Hematopoietic multipotent progenitor cell treated with erythropoietin and hydrocortisone succinate and interleukin-3 and kit ligand, for 6 days (in vitro differentiated cells): ENCODE data around the gene STX4.

Experiments used
- DNase-seq: peaks from one replicate; pipeline ENCODE4 v3.0.0-alpha.2; 2015

The STX4 gene

DNA sequence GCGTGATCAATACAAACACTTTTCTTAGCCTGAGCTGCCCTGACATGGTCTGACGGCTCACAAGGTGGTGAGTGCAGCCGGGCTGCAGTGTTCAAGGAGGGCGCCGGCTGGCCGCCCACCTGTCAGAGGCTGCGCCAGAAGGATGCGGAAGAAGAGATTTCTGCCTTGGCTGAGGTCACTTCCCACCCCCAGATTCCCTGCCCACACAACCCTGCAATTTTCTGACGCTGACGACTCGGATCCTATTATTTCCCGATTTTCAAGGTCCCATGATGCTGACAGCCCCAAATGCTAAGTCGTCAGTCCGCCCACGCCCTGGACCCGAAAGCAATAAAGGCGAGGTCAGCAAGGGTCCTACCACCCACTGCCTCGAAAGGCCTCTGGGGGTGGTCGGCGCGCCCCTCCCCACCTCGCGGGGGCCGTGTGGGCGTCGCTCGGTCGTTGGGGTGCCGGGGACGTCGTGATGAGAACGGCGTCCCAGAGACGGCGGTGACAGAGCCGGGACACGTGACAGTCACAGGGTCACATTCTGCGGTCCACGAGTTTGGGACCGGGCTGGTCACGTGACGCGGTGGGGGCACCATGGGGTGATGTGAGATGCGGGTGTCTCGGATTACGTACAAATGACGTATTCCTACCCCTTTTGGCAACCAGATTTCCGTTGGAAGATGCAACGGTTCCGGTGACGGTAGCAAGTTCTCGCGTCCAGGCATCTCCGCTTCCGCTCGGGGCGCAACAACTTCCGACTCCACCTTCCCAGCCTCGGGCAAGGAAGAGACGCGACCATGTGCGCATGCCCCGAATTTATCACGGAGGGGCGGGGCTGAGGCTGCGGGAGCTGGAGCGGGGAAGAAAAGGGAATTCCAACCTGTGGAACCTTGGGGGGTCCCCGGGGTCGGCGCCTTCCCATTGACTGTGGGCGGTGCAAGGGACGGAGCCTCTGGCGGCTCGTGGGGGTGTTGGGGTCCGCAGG, at the start of gene STX4:
Gene STX4, plus strand, starts transcription at position 823 of the 973 bp plus-strand sequence. CDS start 248 bp downstream, outside the sequence.
- peak; percentile 98 for DNase-seq

- no peak for DNase-seq
Observed at GRCh38 chr16:30983898-30984610, 49.3 kb upstream of the STX4 start.

GRCh38 chr16:30984669-30985400, 48.5 kb upstream of the STX4 start, which contains the start of gene HSD3B7:
Gene HSD3B7, plus strand, starts transcription at chr16:30985207. Its CDS starts 452 bp downstream, at chr16:30985659.
- DNase-seq = peak; percentile 91

DNA sequence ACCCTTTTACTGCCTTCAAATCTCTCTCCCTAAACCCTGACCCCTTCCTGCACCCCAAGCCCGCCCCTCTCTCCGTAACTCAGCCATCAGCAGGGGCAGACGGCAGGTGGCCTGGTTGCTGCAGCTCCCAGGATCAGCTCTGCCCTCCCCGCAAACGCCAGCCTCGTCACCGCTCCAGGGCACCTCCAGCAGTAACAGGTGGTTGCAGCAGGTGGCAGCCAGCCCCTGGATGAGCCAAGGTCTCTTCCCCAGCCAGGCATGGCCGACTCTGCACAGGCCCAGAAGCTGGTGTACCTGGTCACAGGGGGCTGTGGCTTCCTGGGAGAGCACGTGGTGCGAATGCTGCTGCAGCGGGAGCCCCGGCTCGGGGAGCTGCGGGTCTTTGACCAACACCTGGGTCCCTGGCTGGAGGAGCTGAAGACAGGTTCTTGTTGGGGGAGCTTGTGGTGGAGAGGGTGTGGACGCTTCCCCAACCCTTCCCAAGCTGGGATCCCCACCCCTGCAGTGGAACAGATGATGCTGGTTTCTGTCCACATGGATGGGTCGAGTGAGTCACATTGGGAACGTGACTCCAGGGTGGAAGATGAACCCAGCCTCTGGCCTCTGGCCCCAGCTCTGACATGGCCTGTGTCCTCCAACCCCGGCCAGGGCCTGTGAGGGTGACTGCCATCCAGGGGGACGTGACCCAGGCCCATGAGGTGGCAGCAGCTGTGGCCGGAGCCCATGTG, 47.8 kb upstream of the STX4 start:
- no peak for DNase-seq

DNA sequence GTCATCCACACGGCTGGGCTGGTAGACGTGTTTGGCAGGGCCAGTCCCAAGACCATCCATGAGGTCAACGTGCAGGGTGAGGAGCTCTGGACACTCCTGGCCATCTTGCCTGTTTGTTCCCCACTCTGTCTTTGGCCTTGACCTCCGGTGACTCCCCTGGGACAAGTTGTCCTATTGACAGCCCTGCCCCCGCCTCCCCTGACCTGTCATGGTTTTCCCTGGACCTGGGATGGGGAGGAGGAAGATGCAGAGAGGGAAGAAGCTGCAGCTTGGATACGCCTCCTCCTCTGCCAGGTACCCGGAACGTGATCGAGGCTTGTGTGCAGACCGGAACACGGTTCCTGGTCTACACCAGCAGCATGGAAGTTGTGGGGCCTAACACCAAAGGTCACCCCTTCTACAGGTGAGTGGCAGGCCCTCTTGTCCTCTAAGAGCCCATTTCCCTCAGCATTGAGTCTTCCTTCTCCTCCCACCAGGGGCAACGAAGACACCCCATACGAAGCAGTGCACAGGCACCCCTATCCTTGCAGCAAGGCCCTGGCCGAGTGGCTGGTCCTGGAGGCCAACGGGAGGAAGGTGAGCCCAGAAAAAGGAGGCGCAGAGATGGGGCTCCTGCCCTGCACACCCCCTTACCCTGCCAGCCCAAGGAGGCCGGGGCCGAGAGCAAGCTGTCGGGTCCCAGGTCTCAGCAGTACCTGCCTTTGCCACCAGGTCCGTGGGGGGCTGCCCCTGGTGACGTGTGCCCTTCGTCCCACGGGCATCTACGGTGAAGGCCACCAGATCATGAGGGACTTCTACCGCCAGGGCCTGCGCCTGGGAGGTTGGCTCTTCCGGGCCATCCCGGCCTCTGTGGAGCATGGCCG, 47.0 kb upstream of the STX4 start:
- DNase-seq = no peak

- DNase-seq = no peak
Observed at GRCh38 chr16:30987581-30988190, 45.7 kb upstream of the STX4 start.

DNA sequence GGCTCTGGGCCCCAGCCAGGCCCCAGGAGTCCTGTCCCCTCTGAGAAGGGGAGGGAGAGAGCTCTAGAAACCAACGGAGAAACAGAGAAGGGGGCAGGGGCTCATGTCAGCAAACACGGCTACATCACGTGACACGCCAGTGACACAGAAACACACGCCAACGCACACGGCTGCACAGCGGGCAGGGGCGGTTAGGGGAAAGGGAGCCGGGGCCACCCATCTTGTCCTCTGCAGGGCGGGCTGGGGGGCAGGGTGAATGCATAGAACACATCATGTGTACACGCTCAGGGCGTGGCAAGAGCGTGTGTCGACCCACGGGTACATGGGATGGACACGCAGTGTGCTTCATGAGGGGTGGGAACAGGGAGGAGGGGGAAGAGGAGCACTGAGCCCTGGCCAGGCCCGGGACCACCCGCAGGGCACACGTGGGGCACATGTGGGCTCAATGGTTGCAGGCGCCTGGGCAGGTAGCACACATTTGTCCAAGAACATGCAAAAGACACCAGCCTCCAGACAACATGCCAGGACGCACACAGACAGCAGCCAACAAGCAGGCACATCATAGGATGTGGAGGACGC, 43.8 kb upstream of the STX4 start:
- no peak for DNase-seq

- no peak for DNase-seq
Observed at GRCh38 chr16:30990105-30990504, 43.3 kb upstream of the STX4 start.

- DNase-seq = no peak
Observed at GRCh38 chr16:30991052-30991451, 42.3 kb upstream of the STX4 start.

DNA sequence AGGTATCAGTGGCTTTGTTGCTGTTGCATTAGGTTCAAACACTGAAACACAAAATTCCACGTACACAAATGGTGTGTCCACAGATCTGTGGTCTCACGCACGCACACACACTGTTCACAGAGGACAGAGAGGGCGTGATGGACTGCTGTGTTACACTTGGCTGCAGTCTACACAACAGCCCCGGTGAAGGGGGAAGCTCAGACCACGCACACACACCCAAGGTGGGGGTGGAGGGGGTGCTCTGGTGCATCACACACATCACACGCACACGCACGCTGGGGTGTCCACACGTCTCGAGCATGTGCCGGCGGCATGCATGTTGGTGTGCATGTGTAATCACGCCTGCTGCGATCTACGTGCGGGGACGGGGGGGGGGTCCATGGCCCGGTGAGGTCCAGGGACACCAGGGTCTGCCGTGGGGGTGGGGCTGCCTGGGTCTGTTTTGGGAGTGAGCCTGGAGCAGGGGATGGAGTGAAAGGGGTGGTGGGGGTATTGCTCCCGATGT, 41.0 kb upstream of the STX4 start:
- peak; percentile 29 for DNase-seq

- DNase-seq = peak; percentile 82
Observed at GRCh38 chr16:30992931-30993816, 40.2 kb upstream of the STX4 start.

GRCh38 chr16:30995927-30996323, 37.4 kb upstream of the STX4 start:
- DNase-seq = no peak

DNA sequence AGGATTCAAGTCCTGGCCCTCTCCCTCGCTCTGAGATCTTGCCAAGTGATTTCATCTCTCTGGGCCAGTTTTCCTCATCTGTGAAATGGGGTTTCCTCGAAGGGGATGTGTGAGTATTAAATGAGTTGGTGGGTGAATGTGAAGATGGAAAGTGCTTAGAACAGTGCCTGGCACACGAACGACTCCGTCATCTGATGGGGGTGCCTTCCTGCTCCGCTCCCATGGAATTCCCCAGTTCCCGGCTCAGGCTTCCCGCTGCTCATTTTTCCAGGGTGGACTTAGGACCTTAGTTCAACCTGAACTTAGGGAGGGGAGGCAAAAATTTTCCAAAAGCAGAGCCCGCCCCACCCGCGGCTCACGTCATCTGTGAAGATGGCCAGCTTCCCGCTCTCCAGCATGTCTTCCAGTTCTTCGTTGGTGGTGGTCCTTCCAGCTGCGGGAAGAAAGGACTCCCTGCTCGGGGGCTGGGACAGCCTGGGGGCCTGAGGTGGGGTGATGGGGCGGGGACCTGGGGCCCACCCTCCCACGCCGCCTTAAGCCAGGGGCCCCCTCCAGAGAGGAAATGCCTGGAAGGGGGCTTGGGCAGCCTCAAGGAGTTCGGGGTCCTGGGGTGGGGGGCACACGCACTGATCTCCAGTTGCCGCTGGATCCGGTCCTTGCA, 36.9 kb upstream of the STX4 start:
- DNase-seq = no peak

DNA sequence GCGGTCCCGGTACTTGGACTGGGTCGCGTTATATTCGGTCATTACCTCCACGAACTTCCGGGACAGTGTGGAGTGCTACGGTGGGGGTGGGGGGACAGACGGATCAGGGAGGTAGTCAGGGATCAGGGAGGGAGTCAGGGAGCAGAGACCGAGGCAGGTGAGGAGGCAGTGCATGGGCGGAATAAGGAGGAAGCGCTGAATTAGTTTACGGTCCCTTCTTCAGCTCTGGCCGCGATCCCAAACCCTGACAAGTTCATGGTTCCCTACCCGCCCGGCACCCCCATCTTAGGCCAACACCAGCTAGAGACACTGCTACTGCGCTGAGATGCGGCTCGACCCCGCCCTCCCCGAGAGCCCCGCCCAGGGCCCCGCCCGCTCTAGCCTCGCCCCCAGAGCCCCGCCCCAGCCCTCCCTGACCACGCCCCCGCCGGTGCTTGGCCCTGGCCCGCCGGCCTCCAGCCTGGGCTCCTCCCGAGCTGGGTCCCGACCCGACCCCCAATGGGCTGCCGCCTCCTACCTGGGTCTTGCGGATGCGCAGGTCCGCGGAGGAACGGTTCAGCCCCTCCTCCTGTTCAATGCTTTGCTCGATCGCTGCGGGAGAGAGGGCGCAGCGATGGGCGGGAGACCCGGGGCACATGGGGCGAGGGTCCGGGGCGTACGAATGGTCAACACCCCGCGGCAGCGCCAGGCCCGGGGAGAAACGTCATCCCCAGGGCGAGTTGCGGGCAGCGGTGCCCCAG, 36.2 kb upstream of the STX4 start:
- peak; percentile 92 for DNase-seq

DNA sequence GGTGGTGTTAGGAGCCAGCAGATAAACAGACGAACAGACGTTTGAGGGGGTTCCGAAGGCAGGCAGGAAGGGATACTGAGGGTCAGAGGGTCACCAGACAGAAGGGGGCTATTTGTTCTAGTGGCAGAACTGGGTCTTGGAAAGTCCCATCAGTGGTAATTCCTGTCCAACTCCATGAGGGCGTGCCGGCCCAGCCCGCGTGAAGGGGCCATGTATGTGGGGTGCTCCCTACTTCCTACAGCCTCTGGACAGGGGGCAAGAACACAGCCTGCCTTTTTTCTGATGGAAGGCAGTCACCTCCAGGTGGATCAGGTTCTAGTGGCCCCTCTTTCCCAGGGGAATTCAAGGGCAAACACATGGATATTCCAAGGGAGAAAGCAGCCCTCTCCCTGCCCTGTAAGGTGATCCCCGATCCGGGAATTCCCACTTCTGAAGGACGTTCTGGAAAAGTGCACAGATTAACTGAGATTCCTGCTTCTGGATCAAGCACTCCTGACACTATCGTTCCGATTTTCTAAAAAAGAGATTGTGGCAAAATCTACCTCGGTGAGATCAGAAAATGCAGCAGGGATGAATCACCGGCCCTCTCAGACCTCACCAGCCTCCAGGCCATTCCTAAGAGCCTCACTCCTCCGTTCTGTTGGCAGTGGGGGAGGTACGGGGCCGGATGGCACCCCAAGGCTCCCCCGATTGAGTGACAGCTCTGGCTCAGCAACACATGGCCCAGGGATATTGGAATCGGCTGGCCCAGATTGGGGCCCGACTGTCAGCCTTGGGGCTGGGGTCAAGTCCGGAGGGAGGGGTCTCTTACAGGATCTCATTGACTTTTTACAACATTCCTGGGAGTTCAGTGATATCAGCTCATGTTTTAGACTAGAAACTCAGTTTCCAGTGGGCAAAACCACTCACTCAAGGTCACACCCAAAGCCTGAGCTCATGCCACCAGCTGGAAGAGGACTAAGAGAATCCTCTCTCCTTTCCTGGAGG, 35.3 kb upstream of the STX4 start:
- no peak for DNase-seq
